ENCODE results near the gene GPAT3. TPM values are rescaled to one million over a fixed set of nuclear protein-coding genes. Genes with fewer than 3 reads are reported as not detected.
"Not testable (repeated sequence)": the region's sequence is repeated elsewhere in the genome, so short reads cannot be mapped to it uniquely, and the experiment has no call there.

GPAT3 gene
- total RNA-seq, 1 experiment from 2014 or later = 4.4 TPM

DNA sequence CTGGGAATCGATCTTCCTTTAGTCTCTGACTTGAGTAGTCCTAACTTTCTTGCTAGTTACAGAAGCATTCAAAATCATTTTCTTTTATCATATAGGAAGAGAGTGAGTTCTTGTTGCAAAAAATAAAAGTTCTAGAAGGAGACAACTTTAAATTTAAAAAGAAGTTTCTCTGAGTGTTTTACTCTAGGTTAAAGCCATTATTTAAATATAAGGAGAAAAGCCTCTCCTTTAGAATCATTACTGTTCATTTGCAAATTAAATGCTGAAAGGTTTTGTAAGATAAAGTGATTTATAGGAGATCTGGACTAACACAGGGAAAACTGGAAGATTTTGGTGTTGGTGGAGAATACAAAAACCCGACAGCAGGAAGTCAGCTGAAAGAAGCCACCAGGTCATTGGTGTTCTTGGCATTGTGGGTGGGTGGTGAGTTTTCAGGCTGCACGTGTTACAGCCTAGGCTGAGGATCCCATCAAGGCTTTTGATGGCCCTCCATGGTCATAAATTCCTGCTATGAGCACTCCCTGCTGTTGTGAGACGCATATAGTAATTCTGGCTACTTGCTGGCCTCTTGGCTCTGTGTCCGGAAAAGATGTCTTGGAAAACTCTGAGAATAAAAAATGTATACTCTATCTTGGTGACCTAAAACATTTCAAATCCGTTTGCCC is 81.6 kb downstream of the GPAT3 start:
- H3K27ac Mint-ChIP-seq (ENCODE audit: unreplicated experiment) = peak overlapping the region; percentile 47
- BruUV-seq (replicated peaks) = no TSS peak
- TF ChIP-seq, protein P1, sequence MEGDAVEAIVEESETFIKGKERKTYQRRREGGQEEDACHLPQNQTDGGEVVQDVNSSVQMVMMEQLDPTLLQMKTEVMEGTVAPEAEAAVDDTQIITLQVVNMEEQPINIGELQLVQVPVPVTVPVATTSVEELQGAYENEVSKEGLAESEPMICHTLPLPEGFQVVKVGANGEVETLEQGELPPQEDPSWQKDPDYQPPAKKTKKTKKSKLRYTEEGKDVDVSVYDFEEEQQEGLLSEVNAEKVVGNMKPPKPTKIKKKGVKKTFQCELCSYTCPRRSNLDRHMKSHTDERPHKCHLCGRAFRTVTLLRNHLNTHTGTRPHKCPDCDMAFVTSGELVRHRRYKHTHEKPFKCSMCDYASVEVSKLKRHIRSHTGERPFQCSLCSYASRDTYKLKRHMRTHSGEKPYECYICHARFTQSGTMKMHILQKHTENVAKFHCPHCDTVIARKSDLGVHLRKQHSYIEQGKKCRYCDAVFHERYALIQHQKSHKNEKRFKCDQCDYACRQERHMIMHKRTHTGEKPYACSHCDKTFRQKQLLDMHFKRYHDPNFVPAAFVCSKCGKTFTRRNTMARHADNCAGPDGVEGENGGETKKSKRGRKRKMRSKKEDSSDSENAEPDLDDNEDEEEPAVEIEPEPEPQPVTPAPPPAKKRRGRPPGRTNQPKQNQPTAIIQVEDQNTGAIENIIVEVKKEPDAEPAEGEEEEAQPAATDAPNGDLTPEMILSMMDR (IDR thresholded peaks at IDR 0.05; ENCODE audit: unreplicated experiment) = no peak

DNA sequence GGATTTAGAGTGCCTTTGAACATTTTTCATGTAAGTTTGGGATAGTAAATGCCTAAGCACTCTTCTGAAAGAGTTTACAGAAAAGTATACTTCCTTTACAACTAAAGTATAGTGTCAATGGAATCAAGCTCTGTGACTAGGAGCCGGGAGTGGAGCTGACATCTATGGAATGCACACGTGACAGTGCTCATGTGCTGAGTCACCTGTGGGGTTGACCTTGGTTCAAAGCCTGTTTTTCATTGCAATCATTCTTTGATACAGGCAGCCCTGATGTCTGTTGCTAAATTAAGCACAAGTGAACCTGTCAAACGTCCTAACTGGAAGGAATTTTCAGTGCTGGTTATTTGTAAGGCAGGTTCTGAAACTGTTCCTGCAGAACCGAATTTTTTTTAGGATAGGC is 82.5 kb downstream of the GPAT3 start:
- peak; percentile 59 for DNase-seq
- no peak overlapping the region for H3K4me3 Mint-ChIP-seq (ENCODE audit: low read depth, unreplicated experiment)
- H3K36me3 Mint-ChIP-seq (ENCODE audit: insufficient read depth, unreplicated experiment) = no peaks in the 10 kb centered on the region
- peaks cover 42% of the 10 kb centered on the region for H3K4me1 Mint-ChIP-seq (ENCODE audit: low read depth, unreplicated experiment)
- intact Hi-C loops (cut with micrococcal nuclease; ENCODE audit: unreplicated experiment) = no loop called here
- BruUV-seq (replicated peaks) = no TSS peak
- H3K27ac Mint-ChIP-seq (ENCODE audit: unreplicated experiment) = peak overlapping the region; percentile 38
- CTCF ChIA-PET = interaction anchor here (0.6 kb wide), 1 partner anchor 9 kb away, joined by 3 read pairs; no protein-coding TSS in a partner anchor
- TF ChIP-seq, protein P1 (IDR thresholded peaks at IDR 0.05; ENCODE audit: unreplicated experiment) = no peak
- H3K9me3 Mint-ChIP-seq (ENCODE audit: low read depth, unreplicated experiment) = peaks cover 5% of the 10 kb centered on the region
- no peaks in the 10 kb centered on the region for H3K27me3 Mint-ChIP-seq (ENCODE audit: unreplicated experiment)

More for the DNA sequence above, 81.6 kb downstream of the GPAT3 start:
- Mint-ChIP-seq H3K4me3 (ENCODE audit: low read depth, unreplicated experiment) (no peak overlapping the region), H3K27me3 (ENCODE audit: unreplicated experiment) (no peaks in the 10 kb centered on the region), H3K4me1 (ENCODE audit: low read depth, unreplicated experiment) (peaks cover 42% of the 10 kb centered on the region), H3K36me3 (ENCODE audit: insufficient read depth, unreplicated experiment) (no peaks in the 10 kb centered on the region), H3K9me3 (ENCODE audit: low read depth, unreplicated experiment) (peaks cover 10% of the 10 kb centered on the region)
- DNase-seq = no peak
- CTCF ChIA-PET = no interaction called here
- intact Hi-C loops (cut with micrococcal nuclease; ENCODE audit: unreplicated experiment) = no loop called here

DNA sequence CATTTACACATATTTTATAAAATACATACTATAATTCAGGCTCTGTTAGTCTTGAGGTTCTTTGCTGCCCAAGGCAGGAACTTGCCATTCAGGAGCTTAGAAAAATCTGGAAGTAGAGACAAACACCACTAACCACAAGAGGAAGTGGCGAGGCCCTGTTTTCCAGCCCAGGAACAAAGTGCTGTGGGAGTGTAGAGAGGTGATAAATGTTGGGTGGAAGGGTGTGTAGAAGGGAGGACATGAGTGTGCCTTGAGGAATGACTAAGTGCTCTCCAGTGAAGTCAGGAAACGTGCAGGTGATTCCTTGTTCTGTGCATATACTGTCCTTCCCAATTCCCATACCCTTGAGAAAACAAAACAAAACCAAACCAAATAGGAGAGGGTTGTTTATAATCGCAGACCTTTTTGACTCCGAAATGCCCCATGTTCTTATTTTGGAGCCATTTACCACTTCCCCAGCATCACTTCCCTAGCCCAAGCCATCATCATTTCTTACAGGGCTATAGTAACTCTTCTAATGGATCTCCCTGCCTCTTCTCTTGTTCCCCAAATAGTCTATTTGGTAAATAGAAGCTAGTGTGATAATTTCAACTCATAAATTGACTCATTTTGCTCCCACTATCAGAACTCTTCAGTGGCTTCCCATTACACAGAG is 83.2 kb downstream of the GPAT3 start:
- H3K4me3 Mint-ChIP-seq (ENCODE audit: low read depth, unreplicated experiment) = no peak overlapping the region
- TF ChIP-seq, protein P1 (IDR thresholded peaks at IDR 0.05; ENCODE audit: unreplicated experiment) = no peak
- peak overlapping the region; percentile 38 for H3K27ac Mint-ChIP-seq (ENCODE audit: unreplicated experiment)
- H3K27me3 Mint-ChIP-seq (ENCODE audit: unreplicated experiment) = no peaks in the 10 kb centered on the region
- no TSS peak for BruUV-seq (replicated peaks)
- peak; percentile 7 for DNase-seq
- CTCF ChIA-PET = interaction anchor here (0.6 kb wide), 1 partner anchor 8 kb away, joined by 3 read pairs; no protein-coding TSS in a partner anchor
- intact Hi-C loops (cut with micrococcal nuclease; ENCODE audit: unreplicated experiment) = no loop called here
- no peaks in the 10 kb centered on the region for H3K36me3 Mint-ChIP-seq (ENCODE audit: insufficient read depth, unreplicated experiment)
- H3K9me3 Mint-ChIP-seq (ENCODE audit: low read depth, unreplicated experiment) = peaks cover 2% of the 10 kb centered on the region
- peaks cover 42% of the 10 kb centered on the region for H3K4me1 Mint-ChIP-seq (ENCODE audit: low read depth, unreplicated experiment)

DNA sequence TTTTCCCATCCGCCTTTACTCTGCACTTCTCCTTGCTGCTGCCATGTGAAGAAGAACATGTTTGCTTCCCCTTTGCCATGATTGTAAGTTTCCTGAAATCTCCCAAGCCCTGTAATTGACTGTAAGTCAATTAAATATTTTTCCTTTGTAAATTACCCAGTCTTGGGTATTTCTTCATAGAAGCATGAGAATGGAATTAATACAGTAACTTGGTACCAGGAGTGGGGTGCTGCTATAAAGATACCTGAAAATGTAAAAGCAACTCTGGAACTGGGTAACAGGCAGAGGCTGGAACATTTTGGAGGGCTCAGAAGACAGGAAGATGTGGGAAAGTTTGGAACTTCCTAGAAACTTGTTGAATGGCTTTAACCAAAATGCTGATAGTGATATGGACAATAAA is 86.2 kb downstream of the GPAT3 start:
- intact Hi-C loops (cut with micrococcal nuclease; ENCODE audit: unreplicated experiment); H3K36me3 Mint-ChIP-seq (ENCODE audit: insufficient read depth, unreplicated experiment); BruUV-seq (replicated peaks): not testable (repeated sequence)

DNA sequence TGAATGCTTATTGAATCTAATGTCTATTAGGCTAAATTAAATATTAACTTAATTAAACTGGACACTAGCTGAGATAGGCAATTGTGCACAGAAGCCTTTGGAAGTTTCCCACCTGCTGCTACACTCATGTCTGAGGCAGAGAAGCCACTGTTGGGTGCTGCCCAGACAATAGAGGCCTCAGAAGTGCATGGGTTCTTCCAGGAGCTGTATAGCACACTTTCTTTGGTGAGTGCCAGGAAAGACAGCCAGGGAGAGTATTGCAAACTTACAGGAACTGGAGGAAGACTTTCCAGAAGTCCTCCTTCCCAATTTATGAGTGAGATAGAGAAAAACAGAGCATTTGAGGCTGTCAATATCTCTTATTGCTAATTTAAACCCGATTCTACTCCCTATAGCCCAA is 89.9 kb downstream of the GPAT3 start:
- DNase-seq = no peak
- Mint-ChIP-seq H3K27ac (ENCODE audit: unreplicated experiment) (no peak overlapping the region), H3K9me3 (ENCODE audit: low read depth, unreplicated experiment) (no peaks in the 10 kb centered on the region), H3K4me1 (ENCODE audit: low read depth, unreplicated experiment) (peaks cover 4% of the 10 kb centered on the region), H3K36me3 (ENCODE audit: insufficient read depth, unreplicated experiment) (no peaks in the 10 kb centered on the region), H3K27me3 (ENCODE audit: unreplicated experiment) (no peaks in the 10 kb centered on the region), H3K4me3 (ENCODE audit: low read depth, unreplicated experiment) (no peak overlapping the region)
- CTCF ChIA-PET = no interaction called here
- no TSS peak for BruUV-seq (replicated peaks)
- TF ChIP-seq, protein P1 (IDR thresholded peaks at IDR 0.05; ENCODE audit: unreplicated experiment) = no peak
- intact Hi-C loops (cut with micrococcal nuclease; ENCODE audit: unreplicated experiment) = no loop called here

More for the DNA sequence above, 86.2 kb downstream of the GPAT3 start:
- H3K27ac Mint-ChIP-seq (ENCODE audit: unreplicated experiment); H3K27me3 Mint-ChIP-seq (ENCODE audit: unreplicated experiment); H3K9me3 Mint-ChIP-seq (ENCODE audit: low read depth, unreplicated experiment); H3K4me3 Mint-ChIP-seq (ENCODE audit: low read depth, unreplicated experiment); CTCF ChIA-PET; DNase-seq: not testable (repeated sequence)
- peaks cover 41% of the 10 kb centered on the region for H3K4me1 Mint-ChIP-seq (ENCODE audit: low read depth, unreplicated experiment)
